Measurements from ENCODE around the gene XPO1. TPM values are rescaled to one million over a fixed set of nuclear protein-coding genes. Genes with fewer than 3 reads are reported as not detected.

XPO1 gene
- total and polyA plus RNA-seq, 2 of the 4 experiments (the other 2 are of a cell fraction) = 78.5 to 104 TPM

DNA sequence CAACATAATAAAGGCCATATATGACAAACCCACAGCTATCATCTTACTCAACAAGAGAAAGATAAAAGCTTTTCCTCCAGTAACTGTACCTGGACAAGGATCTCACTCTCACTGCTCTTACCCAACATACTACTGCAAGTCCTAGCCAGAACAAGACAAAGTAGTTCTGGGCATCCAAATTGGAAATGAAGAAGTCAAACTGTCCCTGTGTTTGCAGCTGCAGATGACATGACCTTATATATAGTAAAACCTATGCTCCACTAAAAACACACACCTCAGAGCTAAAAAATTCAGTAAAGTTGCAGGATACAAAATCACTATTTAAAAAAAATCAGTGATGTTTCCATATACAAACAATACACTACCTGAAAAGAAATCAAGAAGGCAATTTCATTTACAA lies 99.5 kb downstream of the XPO1 start:
- H2AK9ac ChIP-seq (replicated peaks; ENCODE audit: low read depth, low read length, poor library complexity) = no peak overlapping the region
- no peak overlapping the region for H3K18ac ChIP-seq (ENCODE audit: low read depth, low read length)
- H3K79me1 ChIP-seq (ENCODE audit: low read depth in 1 of 2, low read length in 2 of 2) = peaks cover 3 to 70% of the 10 kb centered on the region in 2 experiments; a peak in 3 of 4 replicates
- dilution Hi-C loops (cut with HindIII; ENCODE audit: low sequenced_read_pairs, unreplicated experiment) (no loop called here), intact Hi-C loops (cut with micrococcal nuclease) (no loop called here), in situ Hi-C loops (cut with MboI; ENCODE audit: low sequenced_read_pairs) (no loop called here)
- no peak overlapping the region for H3K4me2 ChIP-seq (ENCODE audit: low read depth, low read length)
- H3K9ac ChIP-seq (ENCODE audit: low read depth, low read length) = no peak overlapping the region
- H3K9me1 ChIP-seq (ENCODE audit: insufficient read depth, low read length) = peaks cover 27% of the 10 kb centered on the region
- TF ChIP-seq MAZ (IDR thresholded peaks at IDR 0.05; ENCODE audit: borderline replicate concordance, low read depth, low read length) (no peak), MAFK (IDR thresholded peaks at IDR 0.05; ENCODE audit: low read depth, low read length) (no peak), RAD21 (IDR thresholded peaks at IDR 0.05; ENCODE audit: low read length) (no peak), NFE2L2 (IDR thresholded peaks at IDR 0.05; ENCODE audit: low read depth, low read length) (no peak), RCOR1 (IDR thresholded peaks at IDR 0.05; ENCODE audit: insufficient replicate concordance, low read length) (no peak), MXI1 (IDR thresholded peaks at IDR 0.05; ENCODE audit: borderline replicate concordance, low read depth, low read length) (no peak), BHLHE40 (IDR thresholded peaks at IDR 0.05; ENCODE audit: low read depth, low read length) (no peak), SMC3 (IDR thresholded peaks at IDR 0.05; ENCODE audit: low read depth, low read length) (no peak), CHD1 (IDR thresholded peaks at IDR 0.05; ENCODE audit: low read depth, low read length) (no peak), RFX5 (IDR thresholded peaks at IDR 0.05; ENCODE audit: low read depth, low read length) (no peak), FOS (IDR thresholded peaks at IDR 0.05; ENCODE audit: low read depth, low read length) (no peak), POLR2A (IDR thresholded peaks at IDR 0.05; ENCODE audit: low read depth, low read length) (no peak), CEBPB (IDR thresholded peaks at IDR 0.05; ENCODE audit: low read depth, low read length) (no peak)
- TF ChIP-seq, protein P1, sequence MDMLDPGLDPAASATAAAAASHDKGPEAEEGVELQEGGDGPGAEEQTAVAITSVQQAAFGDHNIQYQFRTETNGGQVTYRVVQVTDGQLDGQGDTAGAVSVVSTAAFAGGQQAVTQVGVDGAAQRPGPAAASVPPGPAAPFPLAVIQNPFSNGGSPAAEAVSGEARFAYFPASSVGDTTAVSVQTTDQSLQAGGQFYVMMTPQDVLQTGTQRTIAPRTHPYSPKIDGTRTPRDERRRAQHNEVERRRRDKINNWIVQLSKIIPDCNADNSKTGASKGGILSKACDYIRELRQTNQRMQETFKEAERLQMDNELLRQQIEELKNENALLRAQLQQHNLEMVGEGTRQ (IDR thresholded peaks at IDR 0.05; ENCODE audit: low read depth, low read length) = no peak
- TF ChIP-seq, protein P2, sequence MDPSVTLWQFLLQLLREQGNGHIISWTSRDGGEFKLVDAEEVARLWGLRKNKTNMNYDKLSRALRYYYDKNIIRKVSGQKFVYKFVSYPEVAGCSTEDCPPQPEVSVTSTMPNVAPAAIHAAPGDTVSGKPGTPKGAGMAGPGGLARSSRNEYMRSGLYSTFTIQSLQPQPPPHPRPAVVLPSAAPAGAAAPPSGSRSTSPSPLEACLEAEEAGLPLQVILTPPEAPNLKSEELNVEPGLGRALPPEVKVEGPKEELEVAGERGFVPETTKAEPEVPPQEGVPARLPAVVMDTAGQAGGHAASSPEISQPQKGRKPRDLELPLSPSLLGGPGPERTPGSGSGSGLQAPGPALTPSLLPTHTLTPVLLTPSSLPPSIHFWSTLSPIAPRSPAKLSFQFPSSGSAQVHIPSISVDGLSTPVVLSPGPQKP (IDR thresholded peaks at IDR 0.05; ENCODE audit: borderline replicate concordance, low read depth, low read length) = no peak
- TF ChIP-seq, protein P3, sequence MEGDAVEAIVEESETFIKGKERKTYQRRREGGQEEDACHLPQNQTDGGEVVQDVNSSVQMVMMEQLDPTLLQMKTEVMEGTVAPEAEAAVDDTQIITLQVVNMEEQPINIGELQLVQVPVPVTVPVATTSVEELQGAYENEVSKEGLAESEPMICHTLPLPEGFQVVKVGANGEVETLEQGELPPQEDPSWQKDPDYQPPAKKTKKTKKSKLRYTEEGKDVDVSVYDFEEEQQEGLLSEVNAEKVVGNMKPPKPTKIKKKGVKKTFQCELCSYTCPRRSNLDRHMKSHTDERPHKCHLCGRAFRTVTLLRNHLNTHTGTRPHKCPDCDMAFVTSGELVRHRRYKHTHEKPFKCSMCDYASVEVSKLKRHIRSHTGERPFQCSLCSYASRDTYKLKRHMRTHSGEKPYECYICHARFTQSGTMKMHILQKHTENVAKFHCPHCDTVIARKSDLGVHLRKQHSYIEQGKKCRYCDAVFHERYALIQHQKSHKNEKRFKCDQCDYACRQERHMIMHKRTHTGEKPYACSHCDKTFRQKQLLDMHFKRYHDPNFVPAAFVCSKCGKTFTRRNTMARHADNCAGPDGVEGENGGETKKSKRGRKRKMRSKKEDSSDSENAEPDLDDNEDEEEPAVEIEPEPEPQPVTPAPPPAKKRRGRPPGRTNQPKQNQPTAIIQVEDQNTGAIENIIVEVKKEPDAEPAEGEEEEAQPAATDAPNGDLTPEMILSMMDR (conservative IDR thresholded peaks at IDR 0.05; ENCODE audit: low read depth, low read length) = no peak
- H4K5ac ChIP-seq (ENCODE audit: low read depth, low read length) = no peak overlapping the region
- no peak overlapping the region for H4K8ac ChIP-seq (ENCODE audit: low read depth in 2 of 2, low read length in 2 of 2)
- no peak overlapping the region for H3K56ac ChIP-seq (ENCODE audit: extremely low read depth, insufficient read depth, low read length)
- BruUV-seq (replicated peaks) = no TSS peak
- H2BK15ac ChIP-seq (ENCODE audit: low read depth, low read length) = no peak overlapping the region
- H3K9me3 ChIP-seq (ENCODE audit: control insufficient read depth, insufficient read depth, low read length) = no peaks in the 10 kb centered on the region
- no peak overlapping the region for H3K23ac ChIP-seq (ENCODE audit: low read depth, low read length)
- POLR2A ChIA-PET (ENCODE audit: unreplicated experiment) = no interaction called here
- H4K20me1 ChIP-seq (ENCODE audit: insufficient read depth, low read length) = peaks cover 89% of the 10 kb centered on the region
- H3K4me3 ChIP-seq (ENCODE audit: insufficient read depth, low read depth, low read length) = no peak overlapping the region
- DNase-seq = no peak
- no peak overlapping the region for H3K14ac ChIP-seq (replicated peaks; ENCODE audit: low read depth, low read length)
- no peaks in the 10 kb centered on the region for H3K27me3 ChIP-seq (ENCODE audit: control insufficient read depth, insufficient read depth, low read length)
- CTCF ChIA-PET = no interaction called here
- H4K91ac ChIP-seq (ENCODE audit: insufficient read depth, low read depth, low read length) = no peak overlapping the region
- no peak for ATAC-seq (ENCODE audit: low read depth)
- no peak overlapping the region for H2BK20ac ChIP-seq (ENCODE audit: low read depth, low read length)
- H2BK5ac ChIP-seq (ENCODE audit: low read depth, low read length, poor library complexity, severe bottlenecking) = no peak overlapping the region
- no peak overlapping the region for H2AFZ ChIP-seq (replicated peaks; ENCODE audit: low read length, poor library complexity)
- H3K4ac ChIP-seq (ENCODE audit: low read depth, low read length) = no peak overlapping the region
- peaks cover 7% of the 10 kb centered on the region for H3K4me1 ChIP-seq (ENCODE audit: control insufficient read depth, insufficient read depth, low read length)
- no peak overlapping the region for H3K27ac ChIP-seq (ENCODE audit: insufficient read depth, low read length)
- H2AK5ac ChIP-seq (ENCODE audit: low read depth, low read length) = no peak overlapping the region
- no peak overlapping the region for H2BK120ac ChIP-seq (ENCODE audit: low read depth, low read length)
- H3K36me3 ChIP-seq (ENCODE audit: control insufficient read depth, insufficient read depth, low read length) = peaks cover 3% of the 10 kb centered on the region
